Neuronal stem cell (in vitro differentiated cells): Measurements from ENCODE around the gene SLC19A1.

Source experiments
- small RNA-seq: library from polyadenylated mRNA; stranded (forward); fragments of <200 nt; extraction: miRNeasy Mini kit (QIAGEN cat#:217004); gene quantifications from one replicate; pipeline ENCODE3, GENCODE V24; 2013; ENCODE audit not compliant: insufficient read depth

SLC19A1 gene

Small RNAs within 50 kb of the gene (small RNA-seq; reads per million reads assigned to genes)
- gene MIR6815 = 2.8 reads per million
